Osteoblast (primary cell): ENCODE results near the gene MAGI1. TPM values are rescaled to one million over a fixed set of nuclear protein-coding genes. Genes with fewer than 3 reads are reported as not detected.

Source experiments
- DNase-seq: peaks from one replicate; pipeline ENCODE4 v3.0.0; 2011; ENCODE audit warnings: low spot score, mixed read lengths; ENCODE audit not compliant: insufficient read length; ENCODE audit errors: missing footprints
- H2AFZ ChIP-seq: 2 replicates; pipeline ENCODE4 v1.6.0; 2011; ENCODE audit warnings: mild to moderate bottlenecking, low read length
- H3K27ac ChIP-seq: 2 replicates; pipeline ENCODE4 v1.5.1; 2011; ENCODE audit warnings: mild to moderate bottlenecking, low read depth, low read length, moderate library complexity
- H3K27me3 ChIP-seq: 2 replicates; pipeline ENCODE4 v1.6.0; 2012; ENCODE audit warnings: mild to moderate bottlenecking, control low read depth, inconsistent platforms, low read length, moderate library complexity; ENCODE audit not compliant: insufficient read depth
- H3K36me3 ChIP-seq: 2 replicates; pipeline ENCODE4 v1.5.1; 2011; ENCODE audit warnings: mild to moderate bottlenecking, low read length, control low read depth, moderate library complexity; ENCODE audit not compliant: insufficient read depth
- H3K4me1 ChIP-seq: 2 replicates; pipeline ENCODE4 v1.5.1; 2011; ENCODE audit warnings: mild to moderate bottlenecking, low read length, control low read depth, moderate library complexity; ENCODE audit not compliant: insufficient read depth
- H3K4me2 ChIP-seq: 2 replicates; pipeline ENCODE4 v1.6.0; 2011; ENCODE audit warnings: mild to moderate bottlenecking, low read length; ENCODE audit not compliant: insufficient read depth
- H3K4me3 ChIP-seq: fragments of 200-600 bp; sonication (generic); 3 replicates; pipeline ENCODE4 v1.5.1; 2012; ENCODE audit warnings: mild to moderate bottlenecking, low read length, inconsistent platforms; ENCODE audit not compliant: insufficient read depth
- H3K79me2 ChIP-seq: 2 replicates; pipeline ENCODE4 v1.6.0; 2012; ENCODE audit warnings: mild to moderate bottlenecking, low read length, control low read depth, inconsistent platforms; ENCODE audit not compliant: insufficient read depth
- H3K9me3 ChIP-seq: 2 replicates; pipeline ENCODE4 v1.5.1; 2011; ENCODE audit warnings: low read depth, low read length, control low read depth
- H4K20me1 ChIP-seq: 2 replicates; pipeline ENCODE4 v1.6.0; 2012; ENCODE audit warnings: mild to moderate bottlenecking, low read length, control low read depth; ENCODE audit not compliant: insufficient read depth
- total RNA-seq: library from RNA; depleted of rRNA; stranded (reverse); fragments of >200 nt; gene quantifications from 2 replicates; pipeline ENCODE4 v1.2.3, GENCODE V29; 2012
- TF ChIP-seq, protein P1 (sequence below): IDR thresholded peaks from 2 replicates; pipeline ENCODE4 v1.5.1; 2011; ENCODE audit warnings: mild to moderate bottlenecking, low read depth, low read length, moderate library complexity; ENCODE audit errors: extremely low read depth

Gene MAGI1
- total RNA-seq, 1 donor: 66.6 TPM

- Histone ChIP-seq H3K4me1 (no peaks in the 10 kb centered on the region), H3K27me3 (no peaks in the 10 kb centered on the region), H3K4me3 (peak overlapping the region; percentile 62), H4K20me1 (peaks cover 78% of the 10 kb centered on the region), H2AFZ (no peak overlapping the region), H3K36me3 (no peaks in the 10 kb centered on the region), H3K27ac (no peak overlapping the region), H3K9me3 (no peaks in the 10 kb centered on the region), H3K79me2 (peaks cover 48% of the 10 kb centered on the region), H3K4me2 (peak overlapping the region; percentile 71)
- DNase-seq: peak; percentile 83
- TF ChIP-seq, protein P1, sequence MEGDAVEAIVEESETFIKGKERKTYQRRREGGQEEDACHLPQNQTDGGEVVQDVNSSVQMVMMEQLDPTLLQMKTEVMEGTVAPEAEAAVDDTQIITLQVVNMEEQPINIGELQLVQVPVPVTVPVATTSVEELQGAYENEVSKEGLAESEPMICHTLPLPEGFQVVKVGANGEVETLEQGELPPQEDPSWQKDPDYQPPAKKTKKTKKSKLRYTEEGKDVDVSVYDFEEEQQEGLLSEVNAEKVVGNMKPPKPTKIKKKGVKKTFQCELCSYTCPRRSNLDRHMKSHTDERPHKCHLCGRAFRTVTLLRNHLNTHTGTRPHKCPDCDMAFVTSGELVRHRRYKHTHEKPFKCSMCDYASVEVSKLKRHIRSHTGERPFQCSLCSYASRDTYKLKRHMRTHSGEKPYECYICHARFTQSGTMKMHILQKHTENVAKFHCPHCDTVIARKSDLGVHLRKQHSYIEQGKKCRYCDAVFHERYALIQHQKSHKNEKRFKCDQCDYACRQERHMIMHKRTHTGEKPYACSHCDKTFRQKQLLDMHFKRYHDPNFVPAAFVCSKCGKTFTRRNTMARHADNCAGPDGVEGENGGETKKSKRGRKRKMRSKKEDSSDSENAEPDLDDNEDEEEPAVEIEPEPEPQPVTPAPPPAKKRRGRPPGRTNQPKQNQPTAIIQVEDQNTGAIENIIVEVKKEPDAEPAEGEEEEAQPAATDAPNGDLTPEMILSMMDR: no peak
These were observed 441.3 kb downstream of the MAGI1 start for GRCh38 chr3:65597226-65597951.

GRCh38 chr3:65596571-65597225 lies 442.0 kb downstream of the MAGI1 start:
- H3K79me2 ChIP-seq: peaks cover 47% of the 10 kb centered on the region
- no peaks in the 10 kb centered on the region for H3K36me3 ChIP-seq
- peaks cover 78% of the 10 kb centered on the region for H4K20me1 ChIP-seq
- no peak overlapping the region for H3K4me2 ChIP-seq
- H3K4me3 ChIP-seq: no peak overlapping the region
- H3K27ac ChIP-seq: no peak overlapping the region
- H3K4me1 ChIP-seq: no peaks in the 10 kb centered on the region
- H3K9me3 ChIP-seq: no peaks in the 10 kb centered on the region
- H3K27me3 ChIP-seq: no peaks in the 10 kb centered on the region
- no peak for DNase-seq
- TF ChIP-seq, protein P1: no peak
- no peak overlapping the region for H2AFZ ChIP-seq

- Histone ChIP-seq H3K9me3 (no peaks in the 10 kb centered on the region), H3K4me2 (no peak overlapping the region), H4K20me1 (peaks cover 75% of the 10 kb centered on the region), H3K27ac (no peak overlapping the region), H3K36me3 (no peaks in the 10 kb centered on the region), H3K4me3 (no peak overlapping the region), H3K79me2 (peaks cover 53% of the 10 kb centered on the region), H2AFZ (no peak overlapping the region), H3K27me3 (no peaks in the 10 kb centered on the region), H3K4me1 (no peaks in the 10 kb centered on the region)
- DNase-seq: no peak
- TF ChIP-seq, protein P1: no peak
These were observed 442.8 kb downstream of the MAGI1 start for GRCh38 chr3:65596029-65596300.

DNA sequence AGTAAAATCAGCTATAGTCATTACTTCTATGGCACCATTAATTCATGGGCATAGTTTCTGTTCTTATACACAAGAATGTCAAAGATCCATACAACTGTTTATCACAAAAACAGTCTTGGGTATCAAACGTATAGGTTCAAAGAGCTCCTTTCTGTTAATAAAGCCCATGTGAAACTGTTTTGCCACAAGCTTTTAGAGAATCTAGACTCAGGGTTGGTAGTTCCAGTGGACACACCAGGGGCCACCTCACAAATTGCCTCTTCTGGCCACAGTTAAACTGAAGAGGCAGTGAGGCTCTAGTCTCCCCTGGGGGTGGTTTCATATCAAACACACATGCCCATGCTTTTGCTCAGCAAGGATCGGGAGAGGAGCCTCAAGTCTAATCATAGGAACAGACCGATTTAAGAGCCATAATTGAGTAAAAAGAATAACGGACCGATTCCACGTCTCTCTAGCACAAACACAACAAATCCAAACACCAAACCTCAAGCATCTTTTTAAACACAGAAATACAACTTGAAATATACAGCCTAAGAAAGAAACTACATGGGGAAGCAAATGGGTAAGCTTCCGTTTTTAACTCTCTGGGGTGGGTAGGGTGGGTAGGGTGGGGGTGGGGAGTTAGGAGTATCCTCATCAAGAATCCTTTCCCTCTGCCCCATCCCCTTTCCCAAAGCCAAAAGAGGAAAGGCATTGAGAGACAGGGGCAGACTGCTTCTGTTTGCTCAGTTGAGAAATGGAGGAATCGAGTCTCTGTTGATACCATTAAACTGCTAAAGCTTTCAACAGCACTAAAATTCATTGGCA lies 443.3 kb downstream of the MAGI1 start:
- TF ChIP-seq, protein P1: no peak
- no peaks in the 10 kb centered on the region for H3K27me3 ChIP-seq
- H3K4me1 ChIP-seq: no peaks in the 10 kb centered on the region
- H3K4me2 ChIP-seq: no peak overlapping the region
- H3K79me2 ChIP-seq: peaks cover 52% of the 10 kb centered on the region
- H2AFZ ChIP-seq: no peak overlapping the region
- DNase-seq: no peak
- peaks cover 71% of the 10 kb centered on the region for H4K20me1 ChIP-seq
- no peak overlapping the region for H3K4me3 ChIP-seq
- H3K9me3 ChIP-seq: no peaks in the 10 kb centered on the region
- H3K27ac ChIP-seq: no peak overlapping the region
- no peaks in the 10 kb centered on the region for H3K36me3 ChIP-seq
